Measurements from ENCODE around the gene ARID5B. TPM values are rescaled to one million over a fixed set of nuclear protein-coding genes. Genes with fewer than 3 reads are reported as not detected.

ARID5B gene
- polyA plus RNA-seq, 3 donors = 48.6 to 56.9 (median 53.0) TPM

DNA sequence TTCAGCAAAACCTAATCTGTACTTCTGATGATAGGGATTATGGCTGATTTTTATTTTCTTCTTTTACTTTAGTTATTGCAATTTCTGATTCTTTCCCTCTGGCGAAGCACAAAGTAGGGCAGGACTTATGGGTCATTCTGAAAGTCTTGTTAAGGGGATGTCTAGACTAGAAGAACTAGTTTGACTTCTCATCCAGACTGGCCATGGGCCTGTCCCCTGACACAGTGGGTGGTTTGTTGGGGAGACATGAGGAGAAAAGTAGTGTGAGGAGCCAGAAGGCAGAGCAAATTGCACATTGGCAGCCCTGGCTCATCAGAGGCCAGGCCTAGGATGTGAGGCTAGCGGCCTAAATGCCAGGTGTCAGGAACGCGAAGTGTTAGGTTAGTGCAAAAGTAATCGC lies 214.3 kb downstream of the ARID5B start:
- DNase-seq (ENCODE audit: low read depth in 3 of 3, low spot score in 2 of 3) = no peak

DNA sequence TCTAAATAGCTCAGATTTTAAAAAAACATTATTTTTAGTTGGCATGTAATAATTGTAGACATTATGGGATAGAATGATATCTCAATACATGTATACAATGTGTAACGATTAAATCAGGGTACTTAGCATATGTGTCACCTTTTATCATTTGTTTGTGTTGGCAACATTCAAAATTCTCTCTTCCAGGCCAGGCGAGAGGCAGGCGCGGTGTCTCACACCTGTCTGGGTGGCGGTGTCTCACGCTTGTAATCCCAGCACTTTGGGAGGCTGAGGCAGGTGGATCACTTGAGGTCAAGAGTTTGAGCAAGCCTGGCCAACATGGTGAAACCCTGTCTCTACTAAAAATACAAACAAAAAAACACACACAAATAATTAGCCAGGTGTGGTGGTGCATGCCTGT lies 215.4 kb downstream of the ARID5B start:
- DNase-seq (ENCODE audit: low read depth in 3 of 3, low spot score in 2 of 3) = no peak

GRCh38 chr10:62121187-62121530 lies 219.7 kb downstream of the ARID5B start:
- DNase-seq (ENCODE audit: low read depth in 3 of 3, low spot score in 2 of 3) = no peak

- no peak for DNase-seq (ENCODE audit: low read depth in 3 of 3, low spot score in 2 of 3)
Observed at GRCh38 chr10:62127975-62128374, 226.5 kb downstream of the ARID5B start.

- DNase-seq (ENCODE audit: low read depth in 3 of 3, low spot score in 2 of 3) = no peak
Observed at GRCh38 chr10:62130948-62131347, 229.4 kb downstream of the ARID5B start.

DNA sequence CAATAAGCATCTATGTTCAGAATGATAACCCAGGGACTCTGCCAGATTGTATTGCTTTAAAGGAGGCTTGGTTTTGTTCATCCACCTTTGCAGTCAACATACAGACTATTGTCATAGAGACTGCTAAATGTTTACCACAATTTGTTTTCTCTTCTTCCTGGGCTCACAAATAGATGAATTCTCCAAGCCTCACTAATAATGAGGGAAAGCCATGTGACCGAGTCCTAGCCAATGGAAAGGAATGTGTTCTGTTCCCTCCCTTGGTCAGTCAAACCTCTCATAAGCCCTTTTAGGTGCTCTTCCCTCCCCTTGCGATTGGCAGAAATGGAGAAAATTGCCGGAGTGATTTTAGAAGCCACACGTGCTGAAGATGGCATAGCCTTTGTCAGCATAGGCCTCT lies 230.2 kb downstream of the ARID5B start:
- DNase-seq (ENCODE audit: low read depth in 3 of 3, low spot score in 2 of 3) = no peak

DNA sequence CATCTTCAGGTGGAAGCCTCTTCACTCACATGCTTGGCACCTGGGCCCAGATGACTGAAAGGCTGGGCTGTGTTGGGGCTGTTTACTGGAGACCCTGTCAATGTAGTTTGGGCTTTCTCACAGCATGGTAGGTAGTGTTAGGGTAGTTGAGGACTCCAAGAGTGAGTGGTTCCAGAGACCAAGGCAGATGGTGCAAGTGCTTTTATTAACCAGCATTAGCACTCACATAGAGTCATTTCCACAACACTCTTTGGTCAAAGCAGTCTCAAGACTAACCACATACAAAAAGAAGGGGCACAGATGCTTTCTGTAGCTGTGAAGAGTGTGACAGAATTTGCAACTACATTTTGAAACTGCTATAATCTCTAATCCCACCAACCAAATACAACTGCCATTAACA lies 232.1 kb downstream of the ARID5B start:
- no peak for DNase-seq (ENCODE audit: low read depth in 3 of 3, low spot score in 2 of 3)

DNA sequence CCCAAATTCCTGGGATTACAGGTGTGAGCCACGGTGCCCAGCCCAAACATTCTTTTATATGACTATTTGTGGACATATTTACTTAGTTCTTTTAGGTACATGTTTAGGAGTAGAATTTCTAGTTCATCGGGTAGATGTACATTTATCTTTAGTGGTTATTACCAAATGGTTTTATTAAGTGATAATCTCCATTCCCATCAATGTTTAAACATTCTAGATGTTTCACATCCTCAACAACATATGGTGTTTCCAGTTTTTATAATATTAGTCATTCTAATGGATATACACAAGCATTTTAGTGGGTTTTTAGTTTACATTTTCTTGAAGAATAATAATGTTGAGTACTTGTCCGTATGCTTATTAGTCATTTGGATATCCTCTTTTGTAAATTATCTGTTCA lies 235.4 kb downstream of the ARID5B start:
- no peak for DNase-seq (ENCODE audit: low read depth in 3 of 3, low spot score in 2 of 3)

Other genes with a start within 250 kb of the ARID5B start
- gene CABCOCO1, start 238.8 kb upstream of the ARID5B start, polyA plus RNA-seq (ENCODE audit: insufficient read length in 3 of 3) = 1 to 10 TPM; 2.7 to 6.0 (median 3.0) TPM